HG02884 (cell line): ENCODE measurements around the gene RGPD8.
"Not testable (repeated sequence)": the region's sequence is repeated elsewhere in the genome, so short reads cannot be mapped to it uniquely, and the experiment has no call there.

ENCODE experiments used
- ATAC-seq: cut with Tn5 transposase; IDR thresholded peaks from one replicate; pipeline ENCODE4 v1.9.1; 2021; ENCODE audit warnings: mild to moderate bottlenecking, moderate library complexity; ENCODE audit not compliant: unreplicated experiment

The RGPD8 gene

DNA sequence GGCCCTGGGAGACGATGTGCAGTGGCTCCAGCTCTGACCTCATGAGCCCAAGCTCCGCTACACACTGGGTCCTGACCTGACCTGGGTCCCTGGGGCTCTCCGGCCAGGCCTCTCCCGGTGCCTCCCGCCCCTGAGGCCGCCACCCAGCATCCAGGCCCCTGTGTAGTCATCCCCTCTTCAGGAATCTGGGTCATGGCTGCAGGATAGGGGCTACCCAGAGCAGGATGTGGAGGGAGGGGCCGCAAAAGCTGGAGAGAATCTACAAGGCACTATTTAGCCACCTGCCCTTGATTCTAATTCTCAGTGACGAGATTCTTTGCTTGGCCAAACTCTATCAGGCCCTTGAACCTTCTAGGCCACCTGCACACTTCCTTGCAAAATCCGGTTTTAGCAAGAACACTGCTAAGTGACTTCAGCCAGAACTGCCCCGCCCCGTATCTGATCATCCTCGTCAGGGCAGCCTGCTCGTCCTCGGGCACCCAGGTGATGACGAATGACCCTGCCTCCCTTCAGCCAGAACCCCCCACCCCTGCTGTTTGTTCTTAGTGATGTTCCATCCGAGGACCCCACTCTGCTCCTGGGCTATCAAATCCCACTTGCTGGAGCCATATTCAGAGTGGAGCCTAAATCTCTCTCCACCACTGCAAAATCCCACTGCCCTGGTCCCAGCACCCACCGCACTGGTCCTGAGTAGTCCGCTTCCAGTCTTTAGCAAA lies 2.4 kb upstream of the RGPD8 start:
- not testable (repeated sequence) for ATAC-seq

DNA sequence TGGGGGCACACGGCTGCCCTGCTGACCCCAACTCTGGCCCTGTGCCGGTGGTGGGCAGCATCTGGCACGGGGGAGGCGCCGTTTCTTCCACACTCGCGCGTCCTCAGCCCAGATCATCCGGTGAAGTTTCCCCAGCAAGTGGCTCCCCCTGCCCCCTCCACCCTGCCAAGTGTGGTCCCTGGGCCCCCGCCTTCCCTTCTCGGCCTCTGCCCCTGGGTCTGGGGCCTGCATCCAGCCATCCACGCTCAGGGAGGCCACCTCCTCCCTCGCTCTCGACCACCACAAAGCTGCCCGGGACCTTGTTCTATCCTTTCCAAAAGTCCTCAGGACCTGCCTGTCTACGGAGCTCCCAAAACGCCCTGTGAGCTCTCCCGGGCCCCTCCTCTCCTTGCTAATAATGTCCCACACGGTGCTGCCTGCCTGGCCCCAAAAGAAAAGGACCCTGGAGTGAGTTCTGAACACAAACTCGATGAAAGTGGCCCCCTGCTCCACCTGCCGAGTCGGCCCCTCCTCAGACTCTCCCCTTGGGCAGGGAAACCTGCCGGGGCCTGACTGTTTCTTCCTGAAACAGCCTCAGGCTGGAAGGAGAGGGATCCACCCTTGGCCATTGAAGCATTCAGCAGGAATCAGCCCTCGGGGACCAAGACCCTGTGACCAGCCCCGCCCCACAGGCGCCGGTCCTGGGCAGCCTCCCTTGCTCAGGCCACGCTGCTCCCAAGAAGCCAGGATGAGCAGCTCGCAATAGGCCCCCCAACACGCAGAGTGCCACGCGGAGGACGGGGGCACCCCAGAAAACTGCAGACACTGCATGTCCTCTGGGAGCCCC lies 1.7 kb upstream of the RGPD8 start:
- not testable (repeated sequence) for ATAC-seq

DNA sequence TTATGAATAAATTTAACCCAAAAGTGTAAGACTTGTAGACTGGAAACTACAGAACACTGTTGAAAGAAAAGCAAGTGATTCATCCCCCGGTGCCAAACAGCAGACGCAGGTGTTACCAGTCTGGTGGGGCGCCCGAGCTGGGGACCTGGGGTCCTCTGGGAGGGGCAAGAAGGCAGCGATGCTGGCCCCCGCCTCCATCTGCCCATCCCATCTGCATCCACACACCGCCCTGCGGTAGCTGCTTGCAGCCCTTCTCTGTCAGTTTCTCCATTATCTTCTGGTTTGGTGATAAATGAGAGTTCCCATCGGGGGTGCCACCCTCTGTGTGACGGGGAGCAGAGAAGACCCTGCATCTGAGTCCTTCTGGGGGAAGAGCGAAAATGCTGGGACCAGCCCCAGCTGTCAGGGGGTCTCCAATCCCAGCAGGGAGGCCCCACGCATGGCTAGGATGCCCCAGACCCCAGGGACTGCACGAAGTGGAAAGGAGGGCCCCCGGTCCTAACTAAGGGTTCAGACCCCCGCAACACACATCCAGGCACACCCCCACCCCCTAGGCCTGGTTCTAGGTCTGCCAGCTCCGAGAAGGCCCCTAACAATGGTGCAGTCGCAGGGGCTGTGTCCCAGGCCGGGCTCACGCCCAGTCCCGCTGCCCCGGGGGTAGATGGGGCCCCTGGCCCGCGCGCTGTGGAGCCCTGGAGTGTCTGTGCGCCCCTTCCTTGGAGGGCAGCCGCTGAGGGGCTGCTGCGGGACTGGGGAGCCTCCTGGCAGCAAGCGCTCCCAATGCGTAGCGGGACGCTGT lies 686 bp upstream of the RGPD8 start:
- ATAC-seq: no peak

DNA sequence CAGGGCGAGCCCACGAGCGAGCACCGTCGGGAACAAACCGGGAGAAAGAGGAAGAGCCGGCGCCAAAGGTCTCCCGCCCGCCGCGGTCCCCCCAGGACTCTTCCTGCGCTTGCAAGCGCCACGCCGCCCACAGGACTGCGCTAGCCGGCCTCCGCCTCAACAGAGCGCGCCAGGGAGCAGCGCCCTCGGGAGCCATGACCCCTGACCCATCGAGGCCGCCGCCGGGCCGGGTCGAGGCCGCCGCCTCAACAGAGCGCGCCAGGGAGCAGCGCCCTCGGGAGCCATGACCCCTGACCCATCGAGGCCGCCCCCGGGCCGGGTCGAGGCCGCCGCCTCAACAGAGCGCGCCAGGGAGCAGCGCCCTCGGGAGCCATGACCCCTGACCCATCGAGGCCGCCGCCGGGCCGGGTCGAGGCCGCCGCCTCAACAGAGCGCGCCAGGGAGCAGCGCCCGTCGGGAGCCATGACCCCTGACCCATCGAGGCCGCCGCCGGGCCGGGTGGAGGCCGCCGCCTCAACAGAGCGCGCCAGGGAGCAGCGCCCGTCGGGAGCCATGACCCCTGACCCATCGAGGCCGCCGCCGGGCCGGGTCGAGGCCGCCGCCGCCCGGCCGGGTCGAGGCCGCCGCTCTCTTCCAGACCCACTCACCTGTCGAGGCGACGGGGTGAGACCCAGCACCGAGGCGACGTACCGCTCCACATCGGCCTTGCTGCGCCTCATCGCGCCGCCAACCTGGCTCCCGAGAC lies 538 bp downstream of the RGPD8 start:
- not testable (repeated sequence) for ATAC-seq

DNA sequence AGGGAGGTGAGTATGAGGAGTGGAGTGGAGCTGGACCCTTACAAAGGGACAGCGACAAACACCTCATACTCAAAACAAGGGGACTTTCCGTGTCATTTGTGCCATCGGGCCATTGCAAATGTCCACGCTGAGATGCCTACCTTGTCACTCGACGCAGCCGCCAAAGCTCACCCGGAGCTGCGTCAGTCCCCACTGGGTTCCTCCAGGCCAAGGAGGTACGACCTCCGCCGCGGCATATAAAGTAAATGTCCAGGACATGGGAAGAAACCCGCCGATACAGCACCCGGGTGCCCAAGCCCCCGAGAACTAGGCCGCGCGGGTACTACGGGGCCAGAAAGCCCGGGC lies 1.1 kb downstream of the RGPD8 start:
- ATAC-seq: not testable (repeated sequence)

DNA sequence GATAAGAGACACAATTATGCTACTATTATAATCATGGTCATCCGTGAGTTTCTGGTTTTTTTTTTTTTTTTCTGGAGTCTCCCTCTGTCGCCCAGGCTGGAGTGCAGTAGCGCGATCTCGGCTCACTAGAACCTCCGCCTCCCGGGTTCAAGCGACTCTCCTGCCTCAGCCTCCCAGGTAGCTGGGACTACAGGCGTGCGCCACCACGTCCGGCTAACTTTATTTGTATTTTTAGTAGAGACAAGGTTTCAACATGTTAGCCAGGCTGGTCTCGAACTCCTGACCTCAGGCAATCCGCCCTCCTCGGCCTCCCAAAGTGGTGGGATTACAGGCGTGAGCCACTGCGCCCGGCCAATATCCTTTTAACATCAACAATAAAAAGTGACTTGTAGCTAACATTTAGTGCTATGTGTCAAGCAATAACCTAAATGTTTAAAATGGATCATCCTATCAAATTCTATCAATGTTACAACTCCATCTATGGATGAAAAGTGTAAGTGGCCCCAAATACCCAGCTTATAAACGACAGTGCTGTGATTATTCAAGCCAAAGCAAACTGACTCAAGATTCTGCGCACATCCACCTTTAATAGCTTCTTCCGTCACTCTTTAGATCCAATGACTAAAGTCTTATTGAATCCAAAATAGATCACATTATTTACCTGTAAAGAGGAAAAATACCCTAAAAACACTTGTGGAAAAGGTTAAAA lies 1.7 kb downstream of the RGPD8 start:
- ATAC-seq: not testable (repeated sequence)

DNA sequence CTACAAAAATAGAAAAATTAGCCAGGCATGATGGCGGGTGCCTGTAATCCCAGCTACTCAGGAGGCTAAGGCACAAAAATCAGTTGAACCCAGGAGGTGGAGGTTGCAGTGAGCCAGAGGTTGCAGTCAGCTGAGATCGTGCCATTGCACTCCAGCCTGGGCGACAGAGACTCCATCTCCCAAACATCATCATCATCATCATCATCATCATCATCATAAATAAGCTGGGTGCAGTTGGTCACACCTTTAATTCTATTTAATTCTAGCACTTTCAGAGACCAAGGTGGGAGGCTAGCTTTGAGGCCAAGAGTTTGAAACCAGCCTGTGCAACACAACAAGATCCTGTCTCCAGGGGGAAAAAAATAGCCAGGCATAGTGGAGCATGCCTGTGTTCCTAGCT lies 8.9 kb downstream of the RGPD8 start:
- not testable (repeated sequence) for ATAC-seq

DNA sequence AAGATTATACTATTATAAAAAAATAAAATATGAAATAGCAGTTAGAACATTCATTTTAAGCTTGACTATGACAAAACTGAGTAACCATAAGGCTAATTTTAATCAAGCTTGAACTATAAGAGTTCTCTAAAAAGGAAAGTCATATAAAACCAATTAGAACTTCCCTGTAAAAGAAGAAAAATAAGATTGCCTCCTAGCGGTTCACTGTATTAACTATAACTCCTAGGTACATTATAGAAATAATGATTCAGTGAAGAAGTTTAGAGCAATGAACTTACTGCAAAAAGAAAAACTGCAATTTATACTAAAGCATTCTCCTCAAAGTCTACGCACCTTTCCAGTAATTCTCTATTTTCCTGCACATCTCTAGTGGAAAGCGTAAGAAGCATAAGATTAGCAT lies 16.6 kb downstream of the RGPD8 start:
- not testable (repeated sequence) for ATAC-seq

DNA sequence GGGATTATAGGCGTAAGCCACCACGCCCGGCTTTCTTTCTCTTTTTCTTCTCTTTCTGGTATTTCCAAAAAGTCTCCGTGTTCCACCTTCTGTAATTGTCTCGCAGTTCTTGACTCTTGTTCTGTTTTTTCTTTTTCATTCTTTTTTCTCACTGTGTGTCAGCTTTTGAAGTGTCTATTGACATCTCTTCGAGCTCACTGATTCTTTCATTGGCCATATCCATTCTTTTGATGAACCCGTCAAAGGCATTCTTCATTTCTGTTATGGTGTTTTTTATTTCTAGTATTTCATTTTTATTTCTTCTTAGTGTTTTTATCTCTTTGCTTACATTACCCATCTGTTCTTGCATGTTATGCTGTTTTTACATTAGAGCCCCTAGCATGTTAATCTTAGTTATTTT lies 73.4 kb downstream of the RGPD8 start:
- ATAC-seq: not testable (repeated sequence)

DNA sequence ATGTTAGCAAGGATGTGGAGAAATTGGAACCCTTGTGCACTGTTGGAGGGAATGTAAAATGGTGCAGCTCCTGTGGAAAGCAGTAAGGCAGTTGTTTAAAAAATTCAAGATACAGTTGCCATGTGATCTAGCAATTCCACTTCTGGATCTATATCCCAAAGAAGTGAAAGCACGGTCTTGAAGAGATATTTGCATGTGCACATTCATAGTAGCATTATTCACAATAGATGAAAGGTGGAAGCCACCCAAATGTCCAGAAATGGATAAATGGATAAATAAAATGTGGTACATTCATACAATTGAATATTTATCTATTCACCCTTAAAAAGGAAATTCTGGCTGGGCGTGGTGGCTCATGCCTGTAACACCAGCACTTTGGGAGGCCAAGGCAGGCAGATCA lies 79.1 kb downstream of the RGPD8 start:
- not testable (repeated sequence) for ATAC-seq

DNA sequence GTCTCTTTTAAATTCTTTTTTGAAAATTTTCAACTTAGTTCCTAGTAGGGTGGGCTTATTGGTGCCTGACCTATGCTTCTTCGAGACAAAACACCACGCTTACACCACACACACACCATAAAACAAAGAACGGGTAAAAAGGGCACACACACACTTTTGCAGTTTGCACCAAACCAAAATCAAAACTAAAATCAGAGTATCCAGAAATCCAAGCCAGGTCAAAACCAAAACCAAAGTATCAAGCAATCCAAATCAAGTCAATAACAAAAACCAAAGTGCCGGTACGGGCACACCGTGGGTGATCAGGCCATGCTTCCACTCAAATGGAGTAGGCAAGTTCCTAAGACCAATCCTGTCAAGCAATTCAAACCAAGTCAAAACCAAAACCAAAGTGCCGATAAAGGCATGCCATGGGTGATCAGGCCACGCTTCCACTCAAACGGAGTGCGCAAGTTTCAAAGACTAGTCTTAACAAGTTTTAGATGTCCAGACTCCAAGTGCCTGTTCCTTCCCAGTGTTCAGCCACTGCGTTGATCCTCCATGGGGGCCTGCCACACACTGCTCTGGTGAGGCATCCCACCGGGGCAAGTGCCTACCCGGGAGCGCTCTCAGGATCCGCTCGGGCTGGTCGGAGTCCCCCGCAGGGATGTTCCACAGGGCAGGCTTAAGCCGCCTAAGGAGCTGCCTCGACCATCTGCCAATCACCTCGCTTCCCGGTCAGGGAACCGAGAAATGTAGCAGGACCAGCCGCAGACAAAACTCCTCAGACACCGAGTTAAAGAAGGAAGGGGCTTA lies 80.4 kb downstream of the RGPD8 start:
- ATAC-seq: not testable (repeated sequence)

DNA sequence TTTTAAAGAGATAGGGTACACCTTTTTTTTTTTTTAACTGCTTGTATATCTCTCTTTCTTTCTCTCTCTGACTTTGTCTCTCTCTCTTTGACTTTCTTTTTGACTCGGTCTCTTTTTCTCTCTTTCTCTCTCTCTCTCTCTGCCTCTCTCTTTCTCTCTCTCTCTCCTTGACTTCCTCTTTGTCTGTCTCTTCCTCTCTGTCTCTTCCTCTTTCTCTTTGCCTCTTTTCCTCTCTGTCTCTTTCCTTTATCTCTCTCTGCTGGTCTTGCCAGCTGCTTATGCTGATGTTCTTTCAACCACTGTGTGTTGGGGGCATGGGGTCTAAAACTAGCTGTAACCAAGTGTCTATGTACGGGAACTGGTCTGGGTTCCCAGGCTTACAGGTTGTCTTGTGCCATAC lies 81.2 kb downstream of the RGPD8 start:
- not testable (repeated sequence) for ATAC-seq

DNA sequence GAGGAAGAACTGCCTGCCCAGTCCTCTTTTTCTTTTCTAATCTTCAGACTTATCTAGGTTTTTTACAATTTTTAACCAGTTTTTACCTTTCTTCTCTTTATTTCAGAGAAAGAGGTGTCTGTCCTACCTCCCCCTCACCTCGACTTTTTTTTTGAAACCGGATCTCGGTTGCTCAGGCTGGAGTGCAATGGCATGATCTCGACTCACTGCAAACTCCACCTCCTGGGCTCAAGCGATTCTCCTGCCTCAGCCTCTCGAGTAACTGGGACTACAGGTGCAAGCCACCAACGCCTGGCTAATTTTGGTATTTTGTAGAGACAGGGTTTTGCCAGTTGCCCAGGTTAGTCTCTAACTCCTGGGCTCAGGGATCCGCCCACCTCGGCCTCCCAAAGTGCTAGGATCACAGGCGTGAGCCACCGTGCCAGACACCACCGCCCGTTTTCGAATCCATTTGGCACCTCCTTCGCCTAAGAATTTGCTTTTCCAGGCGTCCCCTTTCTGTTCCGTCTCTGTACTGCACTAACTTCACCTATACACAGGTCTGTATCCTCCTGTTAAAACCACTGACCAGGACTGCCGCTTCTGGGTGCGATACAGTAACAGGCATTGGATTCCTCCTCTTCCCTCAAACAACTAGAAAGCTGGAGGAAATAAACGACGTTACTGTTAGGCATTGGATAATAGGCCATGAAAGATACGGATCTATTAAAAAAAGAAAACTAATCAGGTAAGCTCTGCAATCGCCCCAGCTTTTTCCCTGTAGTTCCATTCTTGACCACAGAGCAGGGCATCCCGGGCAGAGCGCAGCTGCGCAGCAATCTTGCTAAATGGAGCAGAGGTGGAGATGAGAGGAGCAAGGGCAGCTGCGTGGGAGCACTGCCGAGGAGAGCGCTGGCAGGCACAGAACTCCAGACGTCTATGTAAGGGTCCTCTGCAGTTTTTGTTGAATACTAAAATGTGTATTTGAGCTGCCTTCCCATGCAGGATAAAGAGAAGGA lies 88.1 kb downstream of the RGPD8 start:
- no peak for ATAC-seq

DNA sequence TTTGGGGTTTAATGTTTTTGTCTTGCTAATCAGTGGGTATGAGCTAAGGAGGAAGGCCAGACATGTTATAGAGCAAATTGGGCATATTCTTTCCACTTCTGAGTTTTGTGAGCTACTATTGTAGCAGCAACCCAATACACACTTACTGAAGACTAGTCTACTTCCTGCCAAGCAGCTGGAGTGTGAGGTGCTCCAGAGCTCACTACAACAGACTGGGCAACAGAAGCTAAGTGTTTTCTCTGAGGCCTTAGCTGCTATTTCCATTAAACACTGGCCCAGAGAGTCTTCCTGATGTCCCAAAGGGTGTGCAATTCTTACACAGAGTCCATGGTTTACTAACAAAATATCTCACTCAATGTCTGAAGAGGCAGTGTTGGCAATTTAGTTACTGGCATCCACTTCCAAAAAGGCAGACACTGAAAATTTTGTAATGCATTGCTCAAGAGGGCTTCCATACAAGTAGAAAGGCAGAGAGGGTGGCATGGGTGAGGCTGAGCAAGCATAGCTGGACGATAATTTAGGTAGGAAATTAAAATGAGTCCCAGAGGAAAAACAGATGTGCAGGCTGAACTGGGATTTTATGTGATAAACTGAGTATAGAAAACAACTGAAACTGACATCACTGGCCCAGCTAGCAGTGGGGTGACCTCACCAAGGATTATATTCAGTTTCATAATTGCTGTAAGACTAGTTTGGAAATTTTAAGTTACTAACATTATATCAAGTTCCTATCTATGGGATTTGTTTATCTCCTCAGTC lies 89.4 kb downstream of the RGPD8 start:
- ATAC-seq: no peak

DNA sequence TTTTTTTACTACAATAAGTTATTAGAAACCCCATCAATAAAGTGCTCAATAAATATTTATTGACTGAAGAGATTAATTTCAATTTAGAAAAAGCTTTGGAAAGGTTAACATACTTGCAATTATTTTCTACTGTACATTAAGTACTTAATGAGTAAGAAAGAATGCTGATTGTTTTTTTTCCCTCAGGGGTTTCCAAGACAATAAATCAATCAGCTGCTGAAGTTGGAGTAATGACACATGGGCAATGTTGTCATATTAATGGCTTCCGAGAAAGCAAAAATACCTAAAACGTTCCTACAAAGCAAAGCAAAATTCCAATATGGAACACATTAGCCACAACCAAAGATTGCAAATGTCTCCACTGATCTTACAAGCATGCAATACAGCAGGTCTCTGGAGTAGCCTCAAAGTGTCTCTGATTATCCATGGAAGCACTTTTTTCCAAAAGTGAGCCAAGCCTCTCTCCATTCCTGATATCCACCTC lies 91.3 kb downstream of the RGPD8 start:
- ATAC-seq: no peak

DNA sequence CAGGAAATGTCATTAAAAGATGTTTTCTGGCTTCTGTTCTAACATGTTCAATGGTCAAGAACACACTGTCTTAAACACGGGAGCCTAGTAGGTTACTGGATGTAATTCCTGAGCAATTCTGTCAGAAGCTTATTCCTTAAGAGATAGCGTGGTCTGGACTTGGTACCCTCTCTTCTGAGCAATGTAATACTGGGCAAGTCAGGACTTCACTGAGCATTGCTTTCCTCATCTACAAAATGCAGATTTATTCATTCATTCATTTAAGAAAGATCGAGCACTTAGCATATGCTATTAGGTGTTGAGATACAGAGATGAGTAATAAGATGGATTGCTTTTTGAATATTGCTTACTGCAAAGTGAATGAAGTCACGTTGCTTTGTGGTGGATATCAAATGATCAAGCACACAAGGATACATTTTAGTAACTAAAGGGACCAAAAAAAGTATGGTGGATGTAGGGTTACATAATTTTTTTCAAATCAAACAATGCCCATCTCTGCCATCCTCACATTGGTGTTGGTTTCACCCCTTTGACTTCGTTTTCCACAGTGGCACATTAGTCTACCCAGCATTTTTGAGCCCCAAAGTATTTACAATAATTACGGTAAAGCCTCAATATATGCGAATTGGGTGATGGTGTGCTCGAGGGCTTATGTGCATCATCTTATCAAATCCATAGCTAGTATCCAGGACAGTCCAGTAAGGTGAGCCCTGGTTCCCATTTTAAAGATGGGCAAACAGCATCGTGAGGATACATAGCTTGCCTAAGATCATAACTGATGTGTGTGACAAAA lies 92.8 kb downstream of the RGPD8 start:
- ATAC-seq: no peak

DNA sequence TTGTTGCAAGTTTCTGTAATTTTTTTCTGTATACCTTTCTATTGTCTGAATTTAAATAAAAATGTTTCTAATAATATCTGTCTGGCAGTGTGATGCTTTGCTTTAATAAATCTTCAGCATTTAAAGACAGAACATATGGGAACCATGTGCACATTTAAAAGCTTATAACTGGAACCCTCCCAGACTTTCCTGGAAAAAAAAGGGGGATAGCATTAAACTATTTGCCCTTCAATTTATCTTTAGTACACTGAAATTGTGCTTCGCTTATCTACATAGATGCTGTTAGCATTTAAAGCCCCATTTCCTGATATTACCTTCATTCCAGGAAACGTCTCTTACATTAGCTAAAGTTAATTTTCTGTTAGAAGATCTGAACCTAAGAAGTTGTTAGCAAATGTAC lies 93.5 kb downstream of the RGPD8 start:
- no peak for ATAC-seq
